Measurements from ENCODE around the gene GAS7. TPM values are rescaled to one million over a fixed set of nuclear protein-coding genes. Genes with fewer than 3 reads are reported as not detected.

Gene GAS7
- total and polyA plus RNA-seq, 2 of the 13 experiments (the other 11 are each of a cell fraction or from before 2014, with no cell fraction given), result 1.0 to 5.2 TPM

DNA sequence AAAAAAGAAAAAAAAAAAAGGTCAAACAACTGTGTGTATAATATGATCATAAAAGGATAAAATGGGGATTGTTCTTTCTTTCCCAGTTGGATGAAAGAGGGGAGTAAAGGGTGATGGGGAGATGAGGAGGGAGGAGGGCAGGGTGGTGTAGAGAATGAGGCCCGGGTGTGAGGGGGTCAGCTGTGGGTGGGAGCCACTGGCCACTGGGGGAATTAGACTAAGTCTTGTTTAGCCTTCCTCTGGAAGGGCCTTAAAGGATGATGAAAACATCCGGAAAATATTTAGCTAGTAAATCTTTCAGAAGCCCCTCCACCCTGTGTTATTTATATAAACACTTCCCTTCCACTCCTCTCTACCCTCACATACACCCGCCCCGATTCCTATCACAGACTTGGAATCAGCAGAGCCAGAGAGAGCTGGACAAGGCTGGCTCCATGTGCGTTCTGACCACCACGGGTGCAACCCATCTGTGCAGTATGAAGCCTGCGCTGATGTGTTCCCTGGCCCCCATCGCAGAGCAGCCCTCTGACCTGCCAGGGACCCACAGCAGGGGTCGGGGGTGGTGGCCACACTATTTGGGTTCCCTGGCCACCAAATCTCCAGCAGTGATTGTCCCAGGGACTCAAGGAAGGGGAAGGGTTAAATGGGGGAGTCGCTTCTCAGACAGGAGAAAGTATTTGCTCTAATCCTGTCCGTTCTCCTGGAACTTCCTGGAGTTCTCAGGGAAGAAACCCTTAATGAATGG is 72.7 kb downstream of the GAS7 start:
- ChIA-PET CTCF (ENCODE audit: low intra/inter-chr PET ratio, low total read pairs) (no interaction called here), POLR2A (no interaction called here)
- FAIRE-seq (no peak), ATAC-seq (no peak), DNase-seq (ENCODE audit: low spot score) (no peak)
- no peaks in the 10 kb centered on the region for H3K9me3 ChIP-seq (ENCODE audit: low read length)
- in situ Hi-C loops (cut with HindIII; ENCODE audit: extremely low pct_ligation_motif_present, low pct_unique_long_range_greater_than_20kb), result no loop called here
- no peak overlapping the region for H3K27ac ChIP-seq (ENCODE audit: extremely low read length, insufficient read depth, low read length)
- H2AFZ ChIP-seq (ENCODE audit: low read length), result no peak overlapping the region
- no peak overlapping the region for H3K9ac ChIP-seq (ENCODE audit: insufficient read depth, low read depth, low read length)
- H3K4me2 ChIP-seq (ENCODE audit: low read depth, low read length), result no peak overlapping the region
- WGBS (ENCODE audit: low lambda C conversion rate), result 29% methylated on average over 11 of the region's 11 CpGs
- H3K4me3 ChIP-seq (replicated peaks in 1 of 3; ENCODE audit: insufficient read depth in 1 of 3, low read depth in 2 of 3, low read length in 3 of 3), result no peak overlapping the region
- no peaks in the 10 kb centered on the region for H3K36me3 ChIP-seq (replicated peaks in 1 of 2; ENCODE audit: control insufficient read depth in 1 of 2, insufficient read depth in 2 of 2, low read length in 2 of 2)
- intact Hi-C loops (cut with micrococcal nuclease; ENCODE audit: unreplicated experiment), result no loop called here
- no TSS peak for BruUV-seq (replicated peaks)
- peaks cover 0 to 4% of the 10 kb centered on the region in 2 experiments; a peak in 1 of 5 replicates for H3K27me3 ChIP-seq (ENCODE audit: control insufficient read depth in 1 of 2, insufficient read depth in 2 of 2, low read length in 2 of 2)
- H3K79me2 ChIP-seq (ENCODE audit: insufficient read depth, low read length), result no peaks in the 10 kb centered on the region
- H4K20me1 ChIP-seq (ENCODE audit: insufficient read depth, low read length), result no peaks in the 10 kb centered on the region
- TF ChIP-seq, protein P1, sequence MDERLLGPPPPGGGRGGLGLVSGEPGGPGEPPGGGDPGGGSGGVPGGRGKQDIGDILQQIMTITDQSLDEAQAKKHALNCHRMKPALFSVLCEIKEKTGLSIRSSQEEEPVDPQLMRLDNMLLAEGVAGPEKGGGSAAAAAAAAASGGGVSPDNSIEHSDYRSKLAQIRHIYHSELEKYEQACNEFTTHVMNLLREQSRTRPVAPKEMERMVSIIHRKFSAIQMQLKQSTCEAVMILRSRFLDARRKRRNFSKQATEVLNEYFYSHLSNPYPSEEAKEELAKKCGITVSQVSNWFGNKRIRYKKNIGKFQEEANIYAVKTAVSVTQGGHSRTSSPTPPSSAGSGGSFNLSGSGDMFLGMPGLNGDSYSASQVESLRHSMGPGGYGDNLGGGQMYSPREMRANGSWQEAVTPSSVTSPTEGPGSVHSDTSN (CRISPR knock-in tag; IDR thresholded peaks at IDR 0.05), result no peak
- no peak for TF ChIP-seq NFE2 (CRISPR knock-in tag; IDR thresholded peaks at IDR 0.05)
- TF ChIP-seq HOXD1 (CRISPR knock-in tag; IDR thresholded peaks at IDR 0.05), result no peak
- no peak for TF ChIP-seq MAF1 (CRISPR knock-in tag; IDR thresholded peaks at IDR 0.05; ENCODE audit: borderline replicate concordance)
- TF ChIP-seq NCOA5 (CRISPR knock-in tag; IDR thresholded peaks at IDR 0.05), result no peak
- TF ChIP-seq TEAD2 (CRISPR knock-in tag; IDR thresholded peaks at IDR 0.05), result no peak
- no peak for TF ChIP-seq ZNF839 (CRISPR knock-in tag; IDR thresholded peaks at IDR 0.05; ENCODE audit: borderline replicate concordance)
- TF ChIP-seq REPIN1 (CRISPR knock-in tag; IDR thresholded peaks at IDR 0.05; ENCODE audit: borderline replicate concordance, low read depth), result no peak
- no peak for TF ChIP-seq ZNF556 (CRISPR knock-in tag; IDR thresholded peaks at IDR 0.05; ENCODE audit: borderline replicate concordance)
- TF ChIP-seq HNRNPK (IDR thresholded peaks at IDR 0.05; ENCODE audit: low read depth, low read length, poor library complexity, severe bottlenecking), result no peak
- TF ChIP-seq, protein P2, sequence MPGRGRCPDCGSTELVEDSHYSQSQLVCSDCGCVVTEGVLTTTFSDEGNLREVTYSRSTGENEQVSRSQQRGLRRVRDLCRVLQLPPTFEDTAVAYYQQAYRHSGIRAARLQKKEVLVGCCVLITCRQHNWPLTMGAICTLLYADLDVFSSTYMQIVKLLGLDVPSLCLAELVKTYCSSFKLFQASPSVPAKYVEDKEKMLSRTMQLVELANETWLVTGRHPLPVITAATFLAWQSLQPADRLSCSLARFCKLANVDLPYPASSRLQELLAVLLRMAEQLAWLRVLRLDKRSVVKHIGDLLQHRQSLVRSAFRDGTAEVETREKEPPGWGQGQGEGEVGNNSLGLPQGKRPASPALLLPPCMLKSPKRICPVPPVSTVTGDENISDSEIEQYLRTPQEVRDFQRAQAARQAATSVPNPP (CRISPR knock-in tag; IDR thresholded peaks at IDR 0.05), result no peak
- H3K4me1 ChIP-seq (ENCODE audit: insufficient read depth, low read length), result no peaks in the 10 kb centered on the region
